Activated CD4-positive, alpha-beta T cell treated with anti-CD3 and anti-CD28 coated beads, Interleukin-2, amount 50 U/mL, for 24 hours (primary cell): ENCODE data around the gene SLC35F5.
"Not testable (repeated sequence)": the region's sequence is repeated elsewhere in the genome, so short reads cannot be mapped to it uniquely, and the experiment has no call there.

Experiments used
- DNase-seq, 2 donors: peaks; one replicate each; pipeline ENCODE4 v3.0.0-alpha.2; 2020; ENCODE audit warnings: low read depth in 1 of 2, low spot score in 1 of 2

Gene SLC35F5

DNA sequence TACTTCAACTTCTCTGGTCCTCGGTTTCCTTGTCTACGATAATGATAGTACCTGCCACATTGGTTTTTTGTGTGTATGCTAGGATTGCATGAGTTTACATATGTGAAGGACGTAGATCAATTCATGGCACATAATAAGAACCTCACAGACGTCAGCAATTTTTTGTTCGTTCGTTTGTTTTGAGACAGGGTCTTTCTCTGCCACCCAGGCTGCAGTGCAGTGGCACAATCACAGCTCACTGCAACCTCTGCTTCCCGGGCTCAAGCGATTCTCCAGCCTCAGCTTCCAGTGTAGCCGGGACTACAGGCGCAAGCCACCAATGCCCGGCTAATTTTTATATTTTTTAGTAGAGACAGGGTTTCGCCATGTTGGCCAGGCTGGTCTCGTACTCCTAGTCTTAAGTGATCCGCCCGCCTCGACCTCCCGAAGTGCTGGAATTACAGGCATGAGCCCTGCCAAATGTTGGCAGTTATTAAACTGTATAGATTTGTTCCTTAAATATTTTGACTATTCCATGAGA is 756 bp upstream of the SLC35F5 start:
- DNase-seq, result no peak

- DNase-seq, result peak in 1 of 2 donors; percentile 16
Measured at GRCh38 chr2:113755835-113756354, 547 bp downstream of the SLC35F5 start.

GRCh38 chr2:113755035-113755834 is 1.2 kb downstream of the SLC35F5 start:
- DNase-seq, result no peak

GRCh38 chr2:113754160-113754559 is 2.3 kb downstream of the SLC35F5 start:
- DNase-seq, result no peak

DNA sequence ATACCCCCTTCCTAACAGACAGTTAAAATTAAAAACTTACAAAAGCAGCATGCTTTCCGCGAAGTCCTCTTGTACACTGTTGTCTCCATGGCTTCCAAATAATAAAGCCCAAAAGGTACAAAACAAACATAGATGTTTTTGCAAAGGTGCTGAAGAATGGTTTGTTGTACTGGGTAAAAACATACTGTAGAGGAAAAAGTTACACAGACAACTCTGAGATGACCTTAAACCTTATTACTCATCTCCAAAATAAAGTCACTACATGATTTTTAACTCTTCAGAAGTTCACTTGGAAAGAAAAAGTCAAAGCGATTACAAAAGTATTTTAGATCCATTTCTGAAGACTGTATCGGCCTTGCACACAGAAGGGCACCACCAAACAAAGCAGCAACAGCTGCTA is 6.1 kb downstream of the SLC35F5 start:
- DNase-seq, result no peak

GRCh38 chr2:113741091-113741490 is 15.4 kb downstream of the SLC35F5 start:
- DNase-seq, result no peak

DNA sequence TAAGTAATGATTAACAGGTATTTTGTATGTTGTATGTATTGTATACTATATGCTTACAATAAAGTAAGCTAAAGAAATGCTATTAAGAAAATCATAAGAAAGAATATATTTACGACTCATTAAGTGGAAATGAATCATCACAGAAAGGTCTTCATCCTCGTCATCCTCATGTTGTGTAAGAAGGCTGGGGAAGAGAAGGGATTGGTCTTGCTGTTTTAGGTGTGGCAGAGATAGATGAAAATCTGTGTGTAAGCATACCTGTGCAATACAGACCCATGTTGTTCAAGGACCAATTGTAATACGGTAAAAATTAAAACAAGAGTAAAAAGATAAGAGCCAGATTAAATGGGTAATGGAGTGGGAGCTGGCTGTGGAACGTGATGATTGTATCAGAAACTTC is 16.6 kb downstream of the SLC35F5 start:
- no peak for DNase-seq

- no peak for DNase-seq
Measured at GRCh38 chr2:113734185-113734584, 22.3 kb downstream of the SLC35F5 start.

GRCh38 chr2:113724010-113724409 is 32.4 kb downstream of the SLC35F5 start:
- no peak for DNase-seq

- no peak for DNase-seq
Measured at GRCh38 chr2:113723411-113723810, 33.0 kb downstream of the SLC35F5 start.

- DNase-seq, result no peak
Measured at GRCh38 chr2:113720167-113720566, 36.3 kb downstream of the SLC35F5 start.

DNA sequence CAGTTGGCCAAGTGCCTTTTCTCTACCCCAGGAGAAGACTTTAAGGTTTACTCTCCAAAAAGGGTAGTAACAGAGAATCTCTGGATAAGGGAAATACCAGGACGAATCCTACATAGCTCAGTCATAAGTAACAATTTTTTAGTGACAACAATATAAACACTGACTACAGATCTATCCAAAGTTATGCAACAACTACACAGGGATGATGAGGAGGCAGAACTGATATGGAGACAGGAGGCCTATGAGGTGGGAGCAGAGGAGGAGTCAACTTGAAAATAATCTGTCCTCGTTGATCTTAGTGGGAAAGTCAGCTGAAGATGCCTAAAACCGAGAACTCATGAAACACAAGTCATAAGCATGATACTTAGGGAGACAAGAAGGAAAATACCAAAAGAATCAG is 40.2 kb downstream of the SLC35F5 start:
- DNase-seq, result no peak

DNA sequence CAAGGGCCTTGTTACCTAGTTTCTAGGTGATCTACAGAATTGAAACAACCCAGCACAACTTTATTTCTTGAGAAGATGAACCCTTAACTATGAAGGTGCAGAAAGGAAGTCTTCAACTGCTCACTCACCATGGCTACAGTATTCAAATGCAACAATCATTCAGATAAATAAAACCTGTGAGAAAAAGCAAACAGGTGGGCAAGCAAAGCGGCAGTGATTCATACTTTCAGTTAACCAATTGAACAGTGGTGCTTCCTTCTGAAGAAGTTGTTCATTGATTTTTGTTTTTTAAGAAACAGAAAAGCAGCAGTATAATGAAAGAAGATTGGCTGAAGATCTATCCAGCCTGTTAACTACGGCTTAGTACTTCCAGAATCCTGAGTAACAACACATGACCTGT is 43.5 kb downstream of the SLC35F5 start:
- DNase-seq, result no peak

DNA sequence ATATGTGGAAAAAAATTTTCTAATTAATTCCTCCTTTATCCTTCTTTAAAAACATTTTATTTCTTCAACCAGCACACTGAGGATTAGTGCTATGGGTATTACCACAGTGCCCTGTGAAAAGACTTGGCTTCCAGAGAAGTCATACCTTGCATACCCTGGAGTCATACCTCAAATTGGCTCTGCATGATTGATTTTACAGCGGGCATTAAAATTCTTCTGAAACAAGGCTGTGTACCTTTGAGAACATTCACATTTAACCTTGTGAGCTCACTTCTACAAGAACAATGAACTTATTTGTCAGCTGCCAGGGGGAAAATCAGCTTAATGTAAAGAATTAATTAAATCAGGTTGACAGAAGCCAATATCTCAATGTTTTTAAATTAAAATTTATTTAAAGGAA is 44.6 kb downstream of the SLC35F5 start:
- DNase-seq, result no peak

GRCh38 chr2:113709022-113709421 is 47.4 kb downstream of the SLC35F5 start:
- DNase-seq, result no peak

DNA sequence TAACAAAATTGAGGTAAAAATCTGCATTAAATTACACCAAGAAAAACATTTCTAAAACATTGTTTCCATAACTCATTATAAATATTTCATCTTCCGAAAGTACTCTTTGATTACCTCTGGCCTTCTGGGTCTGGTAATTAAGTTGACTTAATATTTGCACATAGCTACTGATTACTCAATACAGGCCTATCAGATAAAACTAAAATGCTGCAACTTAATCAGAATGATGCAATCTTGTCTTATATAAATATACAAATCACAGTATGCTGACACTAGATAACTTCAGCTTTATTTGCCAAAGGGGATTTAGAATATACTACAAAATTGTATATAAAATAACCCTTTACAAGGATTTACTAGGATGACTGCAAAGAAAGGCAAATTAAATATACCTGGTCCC is 49.3 kb downstream of the SLC35F5 start:
- DNase-seq, result no peak

- no peak for DNase-seq
Measured at GRCh38 chr2:113705982-113706523, 50.4 kb downstream of the SLC35F5 start.

- not testable (repeated sequence) for DNase-seq
Measured at GRCh38 chr2:113704300-113704993, 52.0 kb downstream of the SLC35F5 start.

- DNase-seq, result no peak
Measured at GRCh38 chr2:113703386-113704299, 52.8 kb downstream of the SLC35F5 start.

DNA sequence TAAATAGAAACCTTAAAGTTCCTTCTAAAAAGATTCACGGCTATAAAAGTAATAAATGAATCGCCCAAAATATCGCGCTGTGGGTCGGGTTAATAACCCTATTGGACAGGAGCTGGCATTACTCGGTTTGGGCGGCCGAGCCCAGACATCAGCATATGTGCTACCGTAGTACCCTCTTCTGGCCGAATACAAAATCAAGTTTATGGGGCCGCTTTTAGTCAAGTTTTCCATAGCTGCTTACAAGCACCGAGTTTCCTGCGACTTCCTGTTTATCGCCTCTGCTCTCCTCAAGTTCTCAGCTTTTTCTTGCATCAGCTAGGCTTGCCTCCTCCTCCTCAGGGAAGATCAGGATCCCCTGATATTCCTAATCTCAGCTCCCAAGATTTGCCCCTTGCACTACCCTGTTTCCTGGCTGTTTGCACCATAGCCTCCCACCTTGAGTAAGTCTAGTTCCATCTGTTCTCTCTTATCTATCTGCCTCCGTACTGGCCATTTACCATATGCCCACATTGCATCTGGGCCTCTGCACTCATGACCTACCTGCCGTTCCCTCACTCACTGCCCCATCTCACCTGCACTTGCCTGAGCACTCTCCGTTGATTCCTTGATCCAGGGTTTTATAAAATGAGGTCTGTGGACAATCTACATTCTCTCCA is 56.1 kb downstream of the SLC35F5 start:
- peak in 1 of 2 donors; percentile 30 for DNase-seq
